Neutrophil (primary cell): Measurements from ENCODE around the gene INTS6.

ENCODE experiments used
- H3K27ac ChIP-seq: fragments of 200-600 bp; sonication (generic); 2 replicates; pipeline ENCODE4 v1.5.1; 2016; ENCODE audit warnings: mild to moderate bottlenecking, moderate library complexity
- H3K27me3 ChIP-seq: fragments of 200-600 bp; sonication (generic); 2 replicates; pipeline ENCODE4 v1.6.0; 2016; ENCODE audit warnings: mild to moderate bottlenecking
- H3K36me3 ChIP-seq: fragments of 200-600 bp; sonication (generic); 2 replicates; pipeline ENCODE4 v1.5.1; 2017
- H3K4me1 ChIP-seq, 2 experiments: fragments of 200-600 bp in 1 of 2; sonication (generic) in 1 of 2; 1 replicate in 1 of 2; 2 replicates in 1 of 2; pipeline versions ENCODE4 v1.5.1 to v1.6.1; 2013 to 2016; ENCODE audit warnings: low read depth in 1 of 2, low read length in 1 of 2, mild to moderate bottlenecking in 1 of 2, moderate library complexity in 1 of 2; ENCODE audit not compliant: control insufficient read depth in 1 of 2, insufficient read depth in 1 of 2
- H3K4me3 ChIP-seq, 2 experiments: fragments of 200-600 bp in 1 of 2; sonication (generic) in 1 of 2; 1 replicate in 1 of 2; 2 replicates in 1 of 2; pipeline ENCODE4 v1.5.1; 2013 to 2016; ENCODE audit warnings: low read depth in 1 of 2, low read length in 1 of 2, mild to moderate bottlenecking in 1 of 2, moderate library complexity in 1 of 2
- H3K9me3 ChIP-seq: fragments of 200-600 bp; sonication (generic); 2 replicates; pipeline ENCODE4 v1.5.1; 2016
- CTCF ChIP-seq: fragments of 200-600 bp; sonication (generic); IDR thresholded peaks from 2 replicates; pipeline ENCODE4 v1.5.1; 2016; ENCODE audit warnings: antibody characterized with exemption

INTS6 gene

GRCh38 chr13:51355217-51355616, 97.6 kb downstream of the INTS6 start:
- Histone ChIP-seq H3K9me3 (no peaks in the 10 kb centered on the region), H3K27me3 (no peaks in the 10 kb centered on the region), H3K36me3 (peaks cover 7% of the 10 kb centered on the region), H3K4me3 (no peak overlapping the region), H3K27ac (no peak overlapping the region), H3K4me1 (no peaks in the 10 kb centered on the region)
- no peak for TF ChIP-seq CTCF

GRCh38 chr13:51349016-51349415, 103.8 kb downstream of the INTS6 start:
- H3K27ac ChIP-seq, result no peak overlapping the region
- no peaks in the 10 kb centered on the region for H3K27me3 ChIP-seq
- H3K9me3 ChIP-seq, result no peaks in the 10 kb centered on the region
- TF ChIP-seq CTCF, result no peak
- no peaks in the 10 kb centered on the region for H3K36me3 ChIP-seq
- no peaks in the 10 kb centered on the region for H3K4me1 ChIP-seq
- no peak overlapping the region for H3K4me3 ChIP-seq

- Histone ChIP-seq H3K27me3 (no peaks in the 10 kb centered on the region), H3K4me1 (no peaks in the 10 kb centered on the region), H3K9me3 (no peaks in the 10 kb centered on the region), H3K4me3 (no peak overlapping the region), H3K36me3 (no peaks in the 10 kb centered on the region), H3K27ac (no peak overlapping the region)
- no peak for TF ChIP-seq CTCF
Observed at GRCh38 chr13:51348069-51348967, 104.5 kb downstream of the INTS6 start.

DNA sequence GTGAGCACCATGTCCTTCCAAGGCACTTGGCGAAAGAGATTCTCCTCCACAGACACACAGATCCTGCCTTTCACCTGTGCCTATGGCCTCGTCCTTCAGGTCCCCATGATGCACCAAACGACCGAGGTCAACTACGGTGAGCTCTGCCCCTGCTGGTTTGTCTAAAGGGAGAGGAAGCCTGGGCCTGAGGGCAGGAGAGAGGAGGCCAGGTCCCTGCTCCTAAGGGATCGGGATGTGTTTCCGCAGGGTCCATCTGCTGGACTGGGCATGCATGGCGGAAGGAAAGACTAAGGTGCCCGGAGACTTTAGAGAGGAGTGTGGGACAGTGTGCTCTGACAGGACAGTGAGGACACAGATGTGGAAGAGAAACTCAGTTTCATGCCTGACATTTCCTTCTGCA, 105.7 kb downstream of the INTS6 start:
- no peak overlapping the region for H3K4me3 ChIP-seq
- no peaks in the 10 kb centered on the region for H3K27me3 ChIP-seq
- H3K27ac ChIP-seq, result no peak overlapping the region
- H3K36me3 ChIP-seq, result no peaks in the 10 kb centered on the region
- no peak for TF ChIP-seq CTCF
- no peaks in the 10 kb centered on the region for H3K9me3 ChIP-seq
- H3K4me1 ChIP-seq, result no peaks in the 10 kb centered on the region

- TF ChIP-seq CTCF, result no peak
- Histone ChIP-seq H3K4me3 (no peak overlapping the region), H3K27ac (no peak overlapping the region), H3K9me3 (no peaks in the 10 kb centered on the region), H3K4me1 (no peaks in the 10 kb centered on the region), H3K36me3 (no peaks in the 10 kb centered on the region), H3K27me3 (no peaks in the 10 kb centered on the region)
Observed at GRCh38 chr13:51346397-51346796, 106.4 kb downstream of the INTS6 start.
